Ascending aorta (tissue), 2 donors: ENCODE results near the gene CD2AP. TPM values are rescaled to one million over a fixed set of nuclear protein-coding genes. Genes with fewer than 3 reads are reported as not detected.

Experiments
- DNase-seq, 2 donors: peaks; one replicate each; pipeline ENCODE4 v3.0.0-alpha.2; 2019; ENCODE audit warnings: low spot score in 2 of 2
- H3K27ac ChIP-seq, 2 donors: fragments of 200-600 bp; sonication (generic); one replicate each; pipeline ENCODE4 v1.5.1; 2016 to 2017; ENCODE audit warnings: mild to moderate bottlenecking in 1 of 2
- H3K27me3 ChIP-seq: fragments of 200-600 bp; sonication (generic); one replicate; pipeline ENCODE4 v1.5.1; 2017
- H3K36me3 ChIP-seq, 2 donors: fragments of 200-600 bp; sonication (generic); one replicate each; pipeline ENCODE4 v1.5.1; 2016
- H3K4me1 ChIP-seq, 2 donors: fragments of 200-600 bp; sonication (generic); one replicate each; pipeline ENCODE4 v1.5.1; 2016 to 2017; ENCODE audit warnings: mild to moderate bottlenecking in 1 of 2
- H3K4me3 ChIP-seq, 2 donors: fragments of 200-600 bp; sonication (generic); one replicate each; pipeline ENCODE4 v1.5.1; 2016 to 2017; ENCODE audit warnings: mild to moderate bottlenecking in 1 of 2
- H3K9me3 ChIP-seq, 2 donors: fragments of 200-600 bp; sonication (generic); one replicate each; pipeline ENCODE4 v1.5.1; 2016
- CTCF ChIP-seq, 3 experiments: fragments of 200-600 bp in 2 of 3; fragments of 450-650 bp in 1 of 3; sonication (generic) in 2 of 3; IDR thresholded peaks; one replicate each; pipeline ENCODE4 v1.5.1; 2016 to 2019; ENCODE audit warnings: antibody characterized with exemption in 3 of 3, mild to moderate bottlenecking in 1 of 3, moderate library complexity in 1 of 3
- intact Hi-C: fragments of 100-400 bp; cut with DNase I; formaldehyde crosslinking; loops from one replicate; pipeline ENCODE4 v1.15.1; 2023
- total RNA-seq: library from RNA; depleted of rRNA; stranded (reverse); fragments of >200 nt; gene quantifications from one replicate; pipeline ENCODE4 v1.1.0, GENCODE V29; 2016

CD2AP gene
- total RNA-seq, 1 donor from 2014 or later, result 18.9 TPM

- Histone ChIP-seq H3K4me1 (no peaks in the 10 kb centered on the region), H3K27ac (no peak overlapping the region), H3K9me3 (no peaks in the 10 kb centered on the region), H3K36me3 (no peaks in the 10 kb centered on the region), H3K27me3 (no peaks in the 10 kb centered on the region), H3K4me3 (no peak overlapping the region)
- TF ChIP-seq CTCF (IDR thresholded peaks at IDR 0.05), result no peak
- no peak for DNase-seq
- intact Hi-C loops, result no loop called here
Measured at GRCh38 chr6:47483853-47484546, 6.4 kb downstream of the CD2AP start.

GRCh38 chr6:47484616-47485015, 7.0 kb downstream of the CD2AP start:
- TF ChIP-seq CTCF (IDR thresholded peaks at IDR 0.05), result no peak
- H3K27me3 ChIP-seq, result no peaks in the 10 kb centered on the region
- H3K36me3 ChIP-seq, result no peaks in the 10 kb centered on the region
- no peaks in the 10 kb centered on the region for H3K4me1 ChIP-seq
- DNase-seq, result no peak
- H3K27ac ChIP-seq, result no peak overlapping the region
- no peaks in the 10 kb centered on the region for H3K9me3 ChIP-seq
- intact Hi-C loops, result no loop called here
- no peak overlapping the region for H3K4me3 ChIP-seq

GRCh38 chr6:47485083-47485482, 7.5 kb downstream of the CD2AP start:
- Histone ChIP-seq H3K9me3 (no peaks in the 10 kb centered on the region), H3K4me3 (no peak overlapping the region), H3K27ac (no peak overlapping the region), H3K4me1 (no peaks in the 10 kb centered on the region), H3K27me3 (no peaks in the 10 kb centered on the region), H3K36me3 (no peaks in the 10 kb centered on the region)
- no peak for TF ChIP-seq CTCF (IDR thresholded peaks at IDR 0.05)
- no peak for DNase-seq
- intact Hi-C loops, result no loop called here

- Histone ChIP-seq H3K27ac (no peak overlapping the region), H3K4me1 (no peaks in the 10 kb centered on the region), H3K9me3 (no peaks in the 10 kb centered on the region), H3K27me3 (no peaks in the 10 kb centered on the region), H3K36me3 (no peaks in the 10 kb centered on the region), H3K4me3 (no peak overlapping the region)
- intact Hi-C loops, result no loop called here
- no peak for DNase-seq
- TF ChIP-seq CTCF (IDR thresholded peaks at IDR 0.05), result no peak
Measured at GRCh38 chr6:47485491-47486135, 8.0 kb downstream of the CD2AP start.

- Histone ChIP-seq H3K4me3 (no peak overlapping the region), H3K27me3 (no peaks in the 10 kb centered on the region), H3K36me3 (no peaks in the 10 kb centered on the region), H3K27ac (no peak overlapping the region), H3K9me3 (no peaks in the 10 kb centered on the region), H3K4me1 (no peaks in the 10 kb centered on the region)
- intact Hi-C loops, result no loop called here
- no peak for TF ChIP-seq CTCF (IDR thresholded peaks at IDR 0.05)
- no peak for DNase-seq
Measured at GRCh38 chr6:47489995-47490394, 12.4 kb downstream of the CD2AP start.
